ENCODE data around the gene TBC1D1. TPM values are rescaled to one million over a fixed set of nuclear protein-coding genes. Genes with fewer than 3 reads are reported as not detected.
A peak's percentile ranks its signal among the peaks of the same experiment; 100 is the strongest.

TBC1D1 gene
- total RNA-seq, 1 donor, result 101 TPM

- peak; percentile 54 for DNase-seq (ENCODE audit: low read depth)
- no peak overlapping the region for H3K4me3 ChIP-seq (ENCODE audit: low read depth, low read length)
- no peak for TF ChIP-seq CTCF (IDR thresholded peaks at IDR 0.05; ENCODE audit: insufficient read depth, low read depth, low read length)
Measured at GRCh38 chr4:38131371-38132091, 240.6 kb downstream of the TBC1D1 start.

- TF ChIP-seq CTCF (IDR thresholded peaks at IDR 0.05; ENCODE audit: insufficient read depth, low read depth, low read length), result no peak
- H3K4me3 ChIP-seq (ENCODE audit: low read depth, low read length), result no peak overlapping the region
- peak; percentile 100 for DNase-seq (ENCODE audit: low read depth)
Measured at GRCh38 chr4:38132107-38132673, 241.3 kb downstream of the TBC1D1 start.

GRCh38 chr4:38132843-38133662 lies 242.2 kb downstream of the TBC1D1 start:
- no peak for DNase-seq (ENCODE audit: low read depth)
- no peak for TF ChIP-seq CTCF (IDR thresholded peaks at IDR 0.05; ENCODE audit: insufficient read depth, low read depth, low read length)
- H3K4me3 ChIP-seq (ENCODE audit: low read depth, low read length), result no peak overlapping the region

- DNase-seq (ENCODE audit: low read depth), result no peak
- no peak for TF ChIP-seq CTCF (IDR thresholded peaks at IDR 0.05; ENCODE audit: insufficient read depth, low read depth, low read length)
- H3K4me3 ChIP-seq (ENCODE audit: low read depth, low read length), result no peak overlapping the region
Measured at GRCh38 chr4:38133711-38134480, 243.0 kb downstream of the TBC1D1 start.

GRCh38 chr4:38135201-38135600 lies 244.3 kb downstream of the TBC1D1 start:
- no peak overlapping the region for H3K4me3 ChIP-seq (ENCODE audit: low read depth, low read length)
- TF ChIP-seq CTCF (IDR thresholded peaks at IDR 0.05; ENCODE audit: insufficient read depth, low read depth, low read length), result no peak
- no peak for DNase-seq (ENCODE audit: low read depth)

- H3K4me3 ChIP-seq (ENCODE audit: low read depth, low read length), result no peak overlapping the region
- no peak for TF ChIP-seq CTCF (IDR thresholded peaks at IDR 0.05; ENCODE audit: insufficient read depth, low read depth, low read length)
- no peak for DNase-seq (ENCODE audit: low read depth)
Measured at GRCh38 chr4:38136604-38137003, 245.7 kb downstream of the TBC1D1 start.
